Measurements from ENCODE around the gene TTLL4.

DNA sequence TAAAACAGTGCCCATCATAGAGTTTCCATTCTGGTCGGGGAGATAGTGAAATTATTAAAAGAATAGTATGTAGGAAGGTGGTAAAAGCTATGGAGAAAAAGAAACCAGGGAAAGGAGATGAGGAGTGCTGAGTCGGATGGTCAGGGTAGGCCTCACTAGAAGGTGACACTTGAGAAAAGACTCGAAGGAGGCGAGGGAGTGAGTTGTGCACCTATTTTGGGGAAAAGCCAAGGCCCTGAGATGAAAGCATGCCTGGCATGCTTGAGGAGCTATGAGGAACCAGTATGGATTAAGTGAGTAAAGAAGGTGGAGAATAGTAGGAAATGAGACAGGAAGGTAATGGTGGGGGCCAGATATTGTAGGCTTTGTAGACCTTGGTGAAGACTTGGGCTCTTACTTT is 7.3 kb upstream of the TTLL4 start:
- TF ChIP-seq, protein P1, sequence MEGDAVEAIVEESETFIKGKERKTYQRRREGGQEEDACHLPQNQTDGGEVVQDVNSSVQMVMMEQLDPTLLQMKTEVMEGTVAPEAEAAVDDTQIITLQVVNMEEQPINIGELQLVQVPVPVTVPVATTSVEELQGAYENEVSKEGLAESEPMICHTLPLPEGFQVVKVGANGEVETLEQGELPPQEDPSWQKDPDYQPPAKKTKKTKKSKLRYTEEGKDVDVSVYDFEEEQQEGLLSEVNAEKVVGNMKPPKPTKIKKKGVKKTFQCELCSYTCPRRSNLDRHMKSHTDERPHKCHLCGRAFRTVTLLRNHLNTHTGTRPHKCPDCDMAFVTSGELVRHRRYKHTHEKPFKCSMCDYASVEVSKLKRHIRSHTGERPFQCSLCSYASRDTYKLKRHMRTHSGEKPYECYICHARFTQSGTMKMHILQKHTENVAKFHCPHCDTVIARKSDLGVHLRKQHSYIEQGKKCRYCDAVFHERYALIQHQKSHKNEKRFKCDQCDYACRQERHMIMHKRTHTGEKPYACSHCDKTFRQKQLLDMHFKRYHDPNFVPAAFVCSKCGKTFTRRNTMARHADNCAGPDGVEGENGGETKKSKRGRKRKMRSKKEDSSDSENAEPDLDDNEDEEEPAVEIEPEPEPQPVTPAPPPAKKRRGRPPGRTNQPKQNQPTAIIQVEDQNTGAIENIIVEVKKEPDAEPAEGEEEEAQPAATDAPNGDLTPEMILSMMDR (conservative IDR thresholded peaks at IDR 0.05; ENCODE audit: low read length) = no peak
- TF ChIP-seq EZH2phosphoT487 (IDR thresholded peaks at IDR 0.05; ENCODE audit: borderline replicate concordance, low read depth, low read length) = no peak

Data from OCI-LY7 (cell line).